Astrocyte of the cerebellum (primary cell): Measurements from ENCODE around the gene DNMBP.
"Not testable (repeated sequence)": the region's sequence is repeated elsewhere in the genome, so short reads cannot be mapped to it uniquely, and the experiment has no call there.

Experiments used
- DNase-seq: peaks from one replicate; pipeline ENCODE4 v3.0.0-alpha.2; 2011; ENCODE audit warnings: low read depth
- H3K4me3 ChIP-seq: 2 replicates; pipeline ENCODE4 v1.5.1; 2011; ENCODE audit warnings: mild to moderate bottlenecking, low read depth, low read length, moderate library complexity
- CTCF ChIP-seq: IDR thresholded peaks from 2 replicates; pipeline ENCODE4 v1.5.1; 2012; ENCODE audit warnings: low read length, low read depth, moderate library complexity, mild to moderate bottlenecking; ENCODE audit errors: missing control alignments
- in situ Hi-C: cut with HindIII; loops from 2 replicates; pipeline ENCODE4 v1.10.0; 2017; ENCODE audit warnings: low sequenced_read_pairs

The DNMBP gene

GRCh38 chr10:99967961-99968360 lies 41.8 kb downstream of the DNMBP start:
- in situ Hi-C loops, result no loop called here
- H3K4me3 ChIP-seq, result no peak overlapping the region
- TF ChIP-seq CTCF, result no peak
- no peak for DNase-seq

- in situ Hi-C loops, result no loop called here
- no peak for TF ChIP-seq CTCF
- DNase-seq, result peak; percentile 35
- no peak overlapping the region for H3K4me3 ChIP-seq
Measured at GRCh38 chr10:99966306-99966705, 43.4 kb downstream of the DNMBP start.

- no peak for DNase-seq
- H3K4me3 ChIP-seq, result no peak overlapping the region
- in situ Hi-C loops, result no loop called here
- TF ChIP-seq CTCF, result no peak
Measured at GRCh38 chr10:99965700-99966099, 44.0 kb downstream of the DNMBP start.

- DNase-seq, result peak; percentile 43
- no peak overlapping the region for H3K4me3 ChIP-seq
- in situ Hi-C loops, result no loop called here
- peak; percentile 38 for TF ChIP-seq CTCF
Measured at GRCh38 chr10:99964791-99965190, 45.0 kb downstream of the DNMBP start.

- in situ Hi-C loops, DNase-seq, H3K4me3 ChIP-seq: not testable (repeated sequence)
Measured at GRCh38 chr10:99963467-99964165, 46.1 kb downstream of the DNMBP start.

GRCh38 chr10:99958806-99959205 lies 50.9 kb downstream of the DNMBP start:
- no peak overlapping the region for H3K4me3 ChIP-seq
- no peak for DNase-seq
- TF ChIP-seq CTCF, result no peak
- in situ Hi-C loops, result no loop called here

- DNase-seq, result no peak
- in situ Hi-C loops, result no loop called here
- TF ChIP-seq CTCF, result no peak
- H3K4me3 ChIP-seq, result no peak overlapping the region
Measured at GRCh38 chr10:99958302-99958701, 51.4 kb downstream of the DNMBP start.

GRCh38 chr10:99953510-99953909 lies 56.2 kb downstream of the DNMBP start:
- in situ Hi-C loops, DNase-seq, H3K4me3 ChIP-seq: not testable (repeated sequence)
